Kidney (tissue), 14 donors: ENCODE results near the gene ARMC3. TPM values are rescaled to one million over a fixed set of nuclear protein-coding genes. Genes with fewer than 3 reads are reported as not detected.
A peak's percentile ranks its signal among the peaks of the same experiment; 100 is the strongest.

Experiments used
- DNase-seq, 5 donors: peaks; one replicate each; pipeline ENCODE4 v3.0.0-alpha.2; 2013 to 2020
- FAIRE-seq: peaks from 2 replicates; lab custom pipeline; 2012; peaks lifted over from hg19 to GRCh38; lab: Jason Lieb, UNC
- H3K27ac ChIP-seq, 2 donors: one replicate each; pipeline ENCODE4 v1.7.0; 2013; ENCODE audit warnings: low read depth in 2 of 2, low read length in 2 of 2, inconsistent platforms in 1 of 2
- H3K27me3 ChIP-seq: one replicate; pipeline ENCODE4 v1.7.1; 2013; ENCODE audit warnings: low read length, inconsistent platforms; ENCODE audit not compliant: control insufficient read depth, insufficient read depth
- H3K36me3 ChIP-seq, 3 donors: one replicate each; pipeline versions ENCODE4 v1.7.0 to v1.7.1; 2013; ENCODE audit warnings: low read length in 3 of 3, control low read depth in 1 of 3, inconsistent platforms in 1 of 3; ENCODE audit not compliant: insufficient read depth in 3 of 3, control insufficient read depth in 2 of 3
- H3K4me1 ChIP-seq, 3 donors: one replicate each; pipeline versions ENCODE4 v1.7.0 to v1.7.1; 2013; ENCODE audit warnings: low read length in 3 of 3, inconsistent platforms in 1 of 3, low read depth in 1 of 3; ENCODE audit not compliant: control insufficient read depth in 2 of 3, insufficient read depth in 2 of 3
- H3K4me3 ChIP-seq, 3 donors: one replicate each; pipeline versions ENCODE4 v1.7.0 to v1.8.1; 2013; ENCODE audit warnings: low read length in 3 of 3, control low read depth in 1 of 3, inconsistent platforms in 1 of 3
- H3K9ac ChIP-seq, 3 donors: one replicate each; pipeline versions ENCODE4 v1.7.0 to v1.7.1; 2013; ENCODE audit warnings: low read length in 3 of 3, control low read depth in 1 of 3, inconsistent platforms in 1 of 3
- H3K9me3 ChIP-seq, 3 donors: one replicate each; pipeline versions ENCODE4 v1.7.0 to v1.7.1; 2013; ENCODE audit warnings: low read length in 3 of 3, control low read depth in 1 of 3, inconsistent platforms in 1 of 3; ENCODE audit not compliant: control insufficient read depth in 2 of 3, insufficient read depth in 1 of 3
- CTCF ChIP-seq: IDR thresholded peaks from 3 replicates; pipeline ENCODE4 v1.5.1; 2012; ENCODE audit warnings: mild to moderate bottlenecking, moderate library complexity, borderline replicate concordance; ENCODE audit not compliant: insufficient read depth; ENCODE audit errors: extremely low read depth
- intact Hi-C: fragments of 100-400 bp; cut with DNase I; formaldehyde crosslinking; loops from one replicate; pipeline ENCODE4 v1.11.1; 2022
- polyA plus RNA-seq: library from polyadenylated mRNA; stranded (reverse); fragments of 350-450 nt; fragmentation: Illumina TruSeq; extraction: RNeasy Lipid Tissue Mini Kit (QIAGEN cat#74804); gene quantifications from one replicate; pipeline ENCODE4 v1.2.3, GENCODE V29; 2014; ENCODE audit warnings: low read depth, low replicate concordance; ENCODE audit not compliant: insufficient read depth
- total RNA-seq: library from RNA; stranded (reverse); fragmentation: NEBNext Ultra II Directional; extraction: Animal tissue kit (Norgen Biotek cat#: 25700); gene quantifications from one replicate; pipeline ENCODE4 v1.2.1, GENCODE V29; 2021
- donor health status: control.
- donor health status: control.
- donor health status: control.
- donor health status: control.
- donor health status: control.
- donor health status: DM: yes; HTN: yes; CAD: no.
- donor health status: Normal renal cell carcinoma (clear cell type).

ARMC3 gene
- total and polyA plus RNA-seq, 2 donors from 2014 or later, result 0.60 to 5.5 TPM

GRCh38 chr10:22894714-22895113 lies 33.1 kb upstream of the ARMC3 start:
- DNase-seq, result peak in 4 of 5 donors; percentile 20 to 65 (median 40)
- no peak overlapping the region for H3K27ac ChIP-seq
- no peaks in the 10 kb centered on the region for H3K27me3 ChIP-seq
- peaks cover 0 to 10% (median 0%) of the 10 kb centered on the region in 3 donors for H3K9me3 ChIP-seq
- H3K4me3 ChIP-seq, result no peak overlapping the region
- TF ChIP-seq CTCF, result no peak
- intact Hi-C loops, result no loop called here
- H3K9ac ChIP-seq, result no peak overlapping the region
- no peaks in the 10 kb centered on the region for H3K4me1 ChIP-seq
- no peaks in the 10 kb centered on the region for H3K36me3 ChIP-seq
- FAIRE-seq, result no peak

GRCh38 chr10:22895252-22895651 lies 32.6 kb upstream of the ARMC3 start:
- no peak for FAIRE-seq
- TF ChIP-seq CTCF, result no peak
- intact Hi-C loops, result no loop called here

GRCh38 chr10:22897371-22897770 lies 30.5 kb upstream of the ARMC3 start:
- no peak overlapping the region for H3K9ac ChIP-seq
- H3K27me3 ChIP-seq, result no peaks in the 10 kb centered on the region
- H3K4me3 ChIP-seq, result no peak overlapping the region
- no peak for TF ChIP-seq CTCF
- DNase-seq (no peak), FAIRE-seq (no peak)
- intact Hi-C loops, result no loop called here
- H3K9me3 ChIP-seq, result peaks cover 0 to 8% (median 0%) of the 10 kb centered on the region in 3 donors
- H3K36me3 ChIP-seq, result no peaks in the 10 kb centered on the region
- H3K27ac ChIP-seq, result no peak overlapping the region
- H3K4me1 ChIP-seq, result no peaks in the 10 kb centered on the region

More at GRCh38 chr10:22895252-22895651, 32.6 kb upstream of the ARMC3 start:
- H3K4me1 ChIP-seq, result no peaks in the 10 kb centered on the region
- H3K9ac ChIP-seq, result no peak overlapping the region
- H3K27ac ChIP-seq, result no peak overlapping the region
- H3K4me3 ChIP-seq, result no peak overlapping the region
- no peak for DNase-seq
- peaks cover 0 to 15% (median 0%) of the 10 kb centered on the region in 3 donors for H3K9me3 ChIP-seq
- no peaks in the 10 kb centered on the region for H3K36me3 ChIP-seq
- H3K27me3 ChIP-seq, result no peaks in the 10 kb centered on the region

GRCh38 chr10:22899307-22899706 lies 28.5 kb upstream of the ARMC3 start:
- Histone ChIP-seq H3K27me3 (no peaks in the 10 kb centered on the region), H3K9me3 (peaks cover 0 to 8% (median 0%) of the 10 kb centered on the region in 3 donors), H3K4me1 (no peaks in the 10 kb centered on the region), H3K36me3 (no peaks in the 10 kb centered on the region), H3K27ac (no peak overlapping the region), H3K9ac (no peak overlapping the region), H3K4me3 (no peak overlapping the region)
- DNase-seq (no peak), FAIRE-seq (no peak)
- TF ChIP-seq CTCF, result no peak
- intact Hi-C loops, result no loop called here
